Measurements from ENCODE around the gene WSCD2. TPM values are rescaled to one million over a fixed set of nuclear protein-coding genes. Genes with fewer than 3 reads are reported as not detected.
A peak's percentile ranks its signal among the peaks of the same experiment; 100 is the strongest.

Gene WSCD2
- total and polyA plus RNA-seq, 8 donors, result 0.25 to 6.7 (median 1.4) TPM; not detected in 3

- no peaks in the 10 kb centered on the region for H3K4me1 ChIP-seq
- intact Hi-C loops (cut with DNase I; ENCODE audit: low total_unique reads), result no loop called here
- DNase-seq, result no peak
- H3K27me3 ChIP-seq, result peaks cover 0 to 9% (median 4%) of the 10 kb centered on the region in 3 donors
- no peaks in the 10 kb centered on the region for H3K36me3 ChIP-seq
- no peak overlapping the region for H3K27ac ChIP-seq
- H3K4me3 ChIP-seq, result no peak overlapping the region
- peaks cover 7 to 42% (median 31%) of the 10 kb centered on the region in 4 donors for H3K9me3 ChIP-seq
- TF ChIP-seq POLR2A (IDR thresholded peaks at IDR 0.05) (no peak), CTCF (IDR thresholded peaks at IDR 0.05) (no peak), EP300 (IDR thresholded peaks at IDR 0.05) (no peak), POLR2AphosphoS5 (IDR thresholded peaks at IDR 0.05) (no peak)
- WGBS, 5 donors, result 72 to 100% (median 92%) methylated on average over 1 of the region's 1 CpG
These were observed 41.2 kb upstream of the WSCD2 start for GRCh38 chr12:108087900-108088299.

- intact Hi-C loops (cut with DNase I; ENCODE audit: low total_unique reads), result no loop called here
- Histone ChIP-seq H3K4me3 (no peak overlapping the region), H3K36me3 (no peaks in the 10 kb centered on the region), H3K27ac (no peak overlapping the region), H3K4me1 (no peaks in the 10 kb centered on the region), H3K9me3 (peaks cover 7 to 31% (median 23%) of the 10 kb centered on the region in 4 donors), H3K27me3 (peaks cover 0 to 4% (median 4%) of the 10 kb centered on the region in 3 donors)
- WGBS, 5 donors, result 59 to 71% (median 64%) methylated on average over 13 of the region's 13 CpGs
- DNase-seq, result no peak
- TF ChIP-seq CTCF (IDR thresholded peaks at IDR 0.05) (no peak), POLR2A (IDR thresholded peaks at IDR 0.05) (no peak), EP300 (IDR thresholded peaks at IDR 0.05) (no peak), POLR2AphosphoS5 (IDR thresholded peaks at IDR 0.05) (no peak)
These were observed 38.8 kb upstream of the WSCD2 start for GRCh38 chr12:108090107-108090899.

- Histone ChIP-seq H3K4me1 (no peaks in the 10 kb centered on the region), H3K27me3 (peaks cover 0 to 4% (median 4%) of the 10 kb centered on the region in 3 donors), H3K36me3 (no peaks in the 10 kb centered on the region), H3K9me3 (peaks cover 7 to 31% (median 23%) of the 10 kb centered on the region in 4 donors), H3K27ac (no peak overlapping the region), H3K4me3 (no peak overlapping the region)
- intact Hi-C loops (cut with DNase I; ENCODE audit: low total_unique reads), result no loop called here
- no peak for TF ChIP-seq POLR2AphosphoS5 (IDR thresholded peaks at IDR 0.05)
- no peak for TF ChIP-seq EP300 (IDR thresholded peaks at IDR 0.05)
- TF ChIP-seq POLR2A (IDR thresholded peaks at IDR 0.05), result no peak
- TF ChIP-seq CTCF (IDR thresholded peaks at IDR 0.05), result no peak
- WGBS, 5 donors, result 70 to 75% (median 73%) methylated on average over 10 of the region's 10 CpGs
- peak in 1 of 2 donors; percentile 27 for DNase-seq
These were observed 38.0 kb upstream of the WSCD2 start for GRCh38 chr12:108090932-108091678.

- TF ChIP-seq EP300 (IDR thresholded peaks at IDR 0.05) (no peak), CTCF (IDR thresholded peaks at IDR 0.05) (no peak), POLR2AphosphoS5 (IDR thresholded peaks at IDR 0.05) (no peak), POLR2A (IDR thresholded peaks at IDR 0.05) (no peak)
- Histone ChIP-seq H3K4me3 (no peak overlapping the region), H3K9me3 (peaks cover 7 to 31% (median 23%) of the 10 kb centered on the region in 4 donors), H3K27ac (no peak overlapping the region), H3K27me3 (peaks cover 0 to 4% (median 4%) of the 10 kb centered on the region in 3 donors), H3K36me3 (no peaks in the 10 kb centered on the region), H3K4me1 (no peaks in the 10 kb centered on the region)
- intact Hi-C loops (cut with DNase I; ENCODE audit: low total_unique reads), result no loop called here
- WGBS, 5 donors, result 46 to 63% (median 63%) methylated on average over 4 of the region's 4 CpGs
- DNase-seq, result no peak
These were observed 37.4 kb upstream of the WSCD2 start for GRCh38 chr12:108091679-108092051.

Measured in stomach (tissue), 9 donors.